Neural cell (in vitro differentiated cells): Measurements from ENCODE around the gene CTSG. TPM values are rescaled to one million over a fixed set of nuclear protein-coding genes. Genes with fewer than 3 reads are reported as not detected.

Source experiments
- H2AFZ ChIP-seq: fragments of 200-600, 300-800 bp; sonication (generic), shearing (Covaris generic); 2 replicates; pipeline ENCODE4 v1.6.0; 2014; ENCODE audit warnings: low read depth, mild to moderate bottlenecking, antibody characterized with exemption, low read length, moderate library complexity
- H3F3A ChIP-seq: fragments of 200-600 bp; shearing (Covaris generic); 2 replicates; pipeline ENCODE4 v1.6.1; 2016; ENCODE audit warnings: mild to moderate bottlenecking, moderate library complexity, mixed read lengths, antibody characterized with exemption, low read length; ENCODE audit not compliant: insufficient read depth, poor library complexity, severe bottlenecking
- H3K27ac ChIP-seq: fragments of 200-600, 300-800 bp; sonication (generic), shearing (Covaris generic); 2 replicates; pipeline ENCODE4 v1.5.1; 2014; ENCODE audit warnings: mild to moderate bottlenecking, low read length, moderate library complexity
- H3K27me3 ChIP-seq: fragments of 300-800, 200-600 bp; sonication (generic), shearing (Covaris generic); 2 replicates; pipeline ENCODE4 v1.6.0; 2014; ENCODE audit warnings: mild to moderate bottlenecking, low read depth, low read length, moderate library complexity; ENCODE audit not compliant: insufficient read depth
- H3K36me3 ChIP-seq: fragments of 300-800, 200-600 bp; sonication (generic), shearing (Covaris generic); 2 replicates; pipeline ENCODE4 v1.5.1; 2014; ENCODE audit warnings: mild to moderate bottlenecking, antibody characterized with exemption, low read length, moderate library complexity; ENCODE audit not compliant: insufficient read depth
- H3K4me2 ChIP-seq: fragments of 300-800, 200-600 bp; sonication (generic), shearing (Covaris generic); 2 replicates; pipeline ENCODE4 v1.6.0; 2014; ENCODE audit warnings: mild to moderate bottlenecking, low read length
- H3K4me3 ChIP-seq: fragments of 300-800, 200-600 bp; sonication (generic), shearing (Covaris generic); 2 replicates; pipeline ENCODE4 v1.5.1; 2014; ENCODE audit warnings: mild to moderate bottlenecking, low read length, moderate library complexity
- H3K79me2 ChIP-seq: fragments of 200-600 bp; shearing (Covaris generic); replicated peaks from 2 replicates; pipeline ENCODE4 v1.6.0; 2014; ENCODE audit warnings: mild to moderate bottlenecking, low read length, moderate library complexity; ENCODE audit not compliant: insufficient read depth
- H3K9ac ChIP-seq: fragments of 300-800, 200-600 bp; sonication (generic), shearing (Covaris generic); 2 replicates; pipeline ENCODE4 v1.6.1; 2016; ENCODE audit warnings: mild to moderate bottlenecking, low read length, mixed read lengths
- H3K9me2 ChIP-seq: fragments of 200-600 bp; shearing (Covaris generic); 2 replicates; pipeline ENCODE4 v1.6.1; 2016; ENCODE audit warnings: mild to moderate bottlenecking, low read length, mixed read lengths; ENCODE audit not compliant: insufficient read depth
- H3K9me3 ChIP-seq: fragments of 200-600, 300-800 bp; sonication (generic), shearing (Covaris generic); 2 replicates; pipeline ENCODE4 v1.6.1; 2016; ENCODE audit warnings: mild to moderate bottlenecking, mixed run types, low read length, moderate library complexity, mixed read lengths
- H4K20me1 ChIP-seq: fragments of 200-600 bp; shearing (Covaris generic); 2 replicates; pipeline ENCODE4 v1.6.1; 2016; ENCODE audit warnings: mild to moderate bottlenecking, mixed run types; ENCODE audit not compliant: insufficient read depth
- EP300 ChIP-seq: fragments of 450-650 bp; conservative IDR thresholded peaks from 2 replicates; pipeline ENCODE4 v1.6.1; 2014; ENCODE audit warnings: antibody characterized with exemption, mild to moderate bottlenecking, moderate library complexity; ENCODE audit not compliant: poor library complexity, severe bottlenecking
- EZH2 ChIP-seq: fragments of 200-600, 300-800 bp; shearing (Covaris generic), sonication (generic); IDR thresholded peaks from 2 replicates; pipeline ENCODE4 v1.6.1; 2014; ENCODE audit warnings: antibody characterized with exemption, low read length, borderline replicate concordance, mild to moderate bottlenecking; ENCODE audit not compliant: insufficient read depth, poor library complexity, severe bottlenecking
- MXI1 ChIP-seq: fragments of 450-650 bp; conservative IDR thresholded peaks from 2 replicates; pipeline ENCODE4 v1.6.1; 2014; ENCODE audit warnings: antibody characterized with exemption, mild to moderate bottlenecking; ENCODE audit not compliant: poor library complexity, severe bottlenecking
- POLR2AphosphoS5 ChIP-seq: IDR thresholded peaks from 2 replicates; pipeline ENCODE4 v1.6.1; 2012
- RAD21 ChIP-seq: fragments of 450-650 bp; conservative IDR thresholded peaks from 2 replicates; pipeline ENCODE4 v1.6.1; 2014; ENCODE audit warnings: antibody characterized with exemption, mild to moderate bottlenecking, moderate library complexity
- SMC3 ChIP-seq: fragments of 450-650 bp; conservative IDR thresholded peaks from 2 replicates; pipeline ENCODE4 v1.6.1; 2014; ENCODE audit warnings: antibody characterized with exemption, mild to moderate bottlenecking, moderate library complexity; ENCODE audit not compliant: poor library complexity
- TAF1 ChIP-seq: IDR thresholded peaks from 2 replicates; pipeline ENCODE4 v1.6.1; 2012; ENCODE audit warnings: low read depth
- polyA plus RNA-seq: library from polyadenylated mRNA; depleted of rRNA; stranded (reverse); fragments of >200 nt; gene quantifications from 2 replicates; pipeline ENCODE4 v1.2.3, GENCODE V29; 2014
- TF ChIP-seq, protein P1 (sequence below): IDR thresholded peaks from 2 replicates; pipeline ENCODE4 v1.6.1; 2012; ENCODE audit warnings: borderline replicate concordance
- TF ChIP-seq, protein P2 (sequence below): fragments of 450-650 bp; IDR thresholded peaks from 2 replicates; pipeline ENCODE4 v1.5.1; 2014; ENCODE audit warnings: antibody characterized with exemption, mild to moderate bottlenecking, moderate library complexity; ENCODE audit not compliant: poor library complexity, severe bottlenecking

CTSG gene
- polyA plus RNA-seq, 1 donor from 2014 or later: not detected

DNA sequence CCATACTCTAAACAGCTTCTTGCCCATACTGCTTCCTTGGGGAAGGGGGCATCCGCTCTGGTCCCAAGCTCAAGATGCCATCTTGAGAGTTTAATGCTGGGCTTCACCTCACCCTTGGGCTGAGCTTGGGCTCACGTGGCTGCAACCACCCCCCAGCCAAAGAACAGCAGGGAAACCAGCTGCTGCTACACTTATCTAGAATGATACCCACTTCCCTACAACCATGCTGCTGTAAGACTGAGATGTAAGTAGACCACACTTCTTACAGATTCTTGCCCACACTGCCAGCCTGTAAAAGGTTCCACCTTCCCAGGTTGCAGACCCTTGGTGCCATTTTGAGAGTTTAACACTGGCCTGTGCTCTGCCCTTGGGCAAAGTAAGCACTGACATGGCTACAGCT lies 9.7 kb downstream of the CTSG start:
- no peaks in the 10 kb centered on the region for H3K36me3 ChIP-seq
- no peaks in the 10 kb centered on the region for H3F3A ChIP-seq
- no peak overlapping the region for H3K4me2 ChIP-seq
- no peak overlapping the region for H2AFZ ChIP-seq
- no peak overlapping the region for H3K4me3 ChIP-seq
- no peaks in the 10 kb centered on the region for H4K20me1 ChIP-seq
- no peak for TF ChIP-seq TAF1
- no peak for TF ChIP-seq EZH2
- TF ChIP-seq RAD21: no peak
- TF ChIP-seq POLR2AphosphoS5: no peak
- TF ChIP-seq SMC3: no peak
- TF ChIP-seq, protein P1, sequence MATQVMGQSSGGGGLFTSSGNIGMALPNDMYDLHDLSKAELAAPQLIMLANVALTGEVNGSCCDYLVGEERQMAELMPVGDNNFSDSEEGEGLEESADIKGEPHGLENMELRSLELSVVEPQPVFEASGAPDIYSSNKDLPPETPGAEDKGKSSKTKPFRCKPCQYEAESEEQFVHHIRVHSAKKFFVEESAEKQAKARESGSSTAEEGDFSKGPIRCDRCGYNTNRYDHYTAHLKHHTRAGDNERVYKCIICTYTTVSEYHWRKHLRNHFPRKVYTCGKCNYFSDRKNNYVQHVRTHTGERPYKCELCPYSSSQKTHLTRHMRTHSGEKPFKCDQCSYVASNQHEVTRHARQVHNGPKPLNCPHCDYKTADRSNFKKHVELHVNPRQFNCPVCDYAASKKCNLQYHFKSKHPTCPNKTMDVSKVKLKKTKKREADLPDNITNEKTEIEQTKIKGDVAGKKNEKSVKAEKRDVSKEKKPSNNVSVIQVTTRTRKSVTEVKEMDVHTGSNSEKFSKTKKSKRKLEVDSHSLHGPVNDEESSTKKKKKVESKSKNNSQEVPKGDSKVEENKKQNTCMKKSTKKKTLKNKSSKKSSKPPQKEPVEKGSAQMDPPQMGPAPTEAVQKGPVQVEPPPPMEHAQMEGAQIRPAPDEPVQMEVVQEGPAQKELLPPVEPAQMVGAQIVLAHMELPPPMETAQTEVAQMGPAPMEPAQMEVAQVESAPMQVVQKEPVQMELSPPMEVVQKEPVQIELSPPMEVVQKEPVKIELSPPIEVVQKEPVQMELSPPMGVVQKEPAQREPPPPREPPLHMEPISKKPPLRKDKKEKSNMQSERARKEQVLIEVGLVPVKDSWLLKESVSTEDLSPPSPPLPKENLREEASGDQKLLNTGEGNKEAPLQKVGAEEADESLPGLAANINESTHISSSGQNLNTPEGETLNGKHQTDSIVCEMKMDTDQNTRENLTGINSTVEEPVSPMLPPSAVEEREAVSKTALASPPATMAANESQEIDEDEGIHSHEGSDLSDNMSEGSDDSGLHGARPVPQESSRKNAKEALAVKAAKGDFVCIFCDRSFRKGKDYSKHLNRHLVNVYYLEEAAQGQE: no peak
- no peak for TF ChIP-seq MXI1
- TF ChIP-seq, protein P2, sequence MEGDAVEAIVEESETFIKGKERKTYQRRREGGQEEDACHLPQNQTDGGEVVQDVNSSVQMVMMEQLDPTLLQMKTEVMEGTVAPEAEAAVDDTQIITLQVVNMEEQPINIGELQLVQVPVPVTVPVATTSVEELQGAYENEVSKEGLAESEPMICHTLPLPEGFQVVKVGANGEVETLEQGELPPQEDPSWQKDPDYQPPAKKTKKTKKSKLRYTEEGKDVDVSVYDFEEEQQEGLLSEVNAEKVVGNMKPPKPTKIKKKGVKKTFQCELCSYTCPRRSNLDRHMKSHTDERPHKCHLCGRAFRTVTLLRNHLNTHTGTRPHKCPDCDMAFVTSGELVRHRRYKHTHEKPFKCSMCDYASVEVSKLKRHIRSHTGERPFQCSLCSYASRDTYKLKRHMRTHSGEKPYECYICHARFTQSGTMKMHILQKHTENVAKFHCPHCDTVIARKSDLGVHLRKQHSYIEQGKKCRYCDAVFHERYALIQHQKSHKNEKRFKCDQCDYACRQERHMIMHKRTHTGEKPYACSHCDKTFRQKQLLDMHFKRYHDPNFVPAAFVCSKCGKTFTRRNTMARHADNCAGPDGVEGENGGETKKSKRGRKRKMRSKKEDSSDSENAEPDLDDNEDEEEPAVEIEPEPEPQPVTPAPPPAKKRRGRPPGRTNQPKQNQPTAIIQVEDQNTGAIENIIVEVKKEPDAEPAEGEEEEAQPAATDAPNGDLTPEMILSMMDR: no peak
- TF ChIP-seq EP300: no peak
- H3K9me3 ChIP-seq: no peaks in the 10 kb centered on the region
- no peaks in the 10 kb centered on the region for H3K79me2 ChIP-seq
- no peaks in the 10 kb centered on the region for H3K27me3 ChIP-seq
- no peak overlapping the region for H3K9ac ChIP-seq
- H3K27ac ChIP-seq: no peak overlapping the region
- H3K9me2 ChIP-seq: no peaks in the 10 kb centered on the region

DNA sequence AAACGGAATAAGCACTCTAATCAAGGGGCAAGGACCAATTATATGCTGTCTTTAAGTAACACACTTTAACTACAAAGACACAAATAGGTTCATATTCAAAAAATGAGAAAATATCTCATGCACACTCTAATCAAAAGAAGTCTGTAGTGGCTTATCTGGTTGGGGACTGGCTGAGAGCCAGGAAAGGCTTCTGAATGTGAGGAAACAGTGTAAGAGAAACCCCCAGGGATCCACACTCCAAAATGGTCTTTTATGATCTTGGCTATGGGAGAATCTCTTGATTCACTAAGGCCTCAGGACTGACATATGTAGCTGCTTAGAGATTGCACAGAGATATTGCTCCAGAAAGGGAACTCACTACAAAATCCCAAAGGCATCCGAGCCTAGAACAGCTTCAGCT lies 10.3 kb downstream of the CTSG start:
- TF ChIP-seq, protein P1: no peak
- no peak for TF ChIP-seq SMC3
- Histone ChIP-seq H3K79me2 (no peaks in the 10 kb centered on the region), H2AFZ (no peak overlapping the region), H4K20me1 (no peaks in the 10 kb centered on the region), H3K4me3 (no peak overlapping the region), H3K9me2 (no peaks in the 10 kb centered on the region), H3K9me3 (no peaks in the 10 kb centered on the region), H3K27me3 (no peaks in the 10 kb centered on the region), H3K9ac (no peak overlapping the region), H3F3A (no peaks in the 10 kb centered on the region), H3K4me2 (no peak overlapping the region), H3K27ac (no peak overlapping the region), H3K36me3 (no peaks in the 10 kb centered on the region)
